HG02870 (cell line): ENCODE results near the gene SLA2.
"Not testable (repeated sequence)": the region's sequence is repeated elsewhere in the genome, so short reads cannot be mapped to it uniquely, and the experiment has no call there.

ENCODE experiments used
- ATAC-seq: cut with Tn5 transposase; IDR thresholded peaks from one replicate; pipeline ENCODE4 v1.9.1; 2021; ENCODE audit warnings: mild to moderate bottlenecking, moderate library complexity; ENCODE audit not compliant: unreplicated experiment

The SLA2 gene, protein sequence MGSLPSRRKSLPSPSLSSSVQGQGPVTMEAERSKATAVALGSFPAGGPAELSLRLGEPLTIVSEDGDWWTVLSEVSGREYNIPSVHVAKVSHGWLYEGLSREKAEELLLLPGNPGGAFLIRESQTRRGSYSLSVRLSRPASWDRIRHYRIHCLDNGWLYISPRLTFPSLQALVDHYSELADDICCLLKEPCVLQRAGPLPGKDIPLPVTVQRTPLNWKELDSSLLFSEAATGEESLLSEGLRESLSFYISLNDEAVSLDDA

GRCh38 chr20:36645998-36646397 lies at the start of gene SLA2:
Gene SLA2, minus strand, starts transcription at chr20:36646196. Its CDS starts 4,861 bp downstream, at chr20:36641335.
- ATAC-seq, result no peak

DNA sequence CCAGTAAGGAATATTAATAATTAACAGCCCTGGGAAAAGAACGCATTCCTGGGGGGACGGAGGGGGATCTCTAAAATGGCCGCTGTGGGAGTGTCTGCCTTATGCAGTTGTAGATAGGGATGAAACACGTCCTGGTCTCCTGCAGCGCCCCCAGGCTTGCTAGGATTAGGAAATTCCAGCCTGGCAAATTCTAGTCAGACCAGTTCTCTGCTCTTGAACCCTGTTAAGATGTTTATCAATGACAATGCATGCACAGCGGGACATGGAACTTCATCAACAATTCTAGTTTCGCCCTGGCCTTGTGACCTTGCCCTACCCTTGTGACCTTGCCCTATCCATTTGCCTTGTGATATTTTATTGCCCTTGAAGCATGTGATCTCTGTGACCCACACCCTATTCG lies 49.5 kb upstream of the SLA2 start:
- not testable (repeated sequence) for ATAC-seq

DNA sequence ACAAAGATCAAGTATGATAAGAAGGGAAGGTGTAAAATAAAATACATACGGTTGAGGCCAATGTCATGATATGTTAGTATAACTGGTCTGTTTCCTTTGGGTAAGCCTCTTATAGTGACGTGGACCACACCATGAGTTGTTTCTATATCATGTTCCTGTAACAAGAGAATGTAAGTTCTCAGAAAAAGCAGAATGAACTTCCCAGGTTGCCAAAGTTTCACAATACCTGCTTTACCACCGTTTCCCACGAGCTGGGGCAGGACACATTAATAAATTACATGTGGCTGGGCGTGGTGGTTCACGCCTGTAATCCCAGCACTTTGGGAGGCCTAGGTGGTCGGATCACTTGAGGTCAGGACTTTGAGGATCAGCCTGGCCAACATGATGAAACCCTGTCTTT lies 42.6 kb upstream of the SLA2 start:
- ATAC-seq, result no peak

DNA sequence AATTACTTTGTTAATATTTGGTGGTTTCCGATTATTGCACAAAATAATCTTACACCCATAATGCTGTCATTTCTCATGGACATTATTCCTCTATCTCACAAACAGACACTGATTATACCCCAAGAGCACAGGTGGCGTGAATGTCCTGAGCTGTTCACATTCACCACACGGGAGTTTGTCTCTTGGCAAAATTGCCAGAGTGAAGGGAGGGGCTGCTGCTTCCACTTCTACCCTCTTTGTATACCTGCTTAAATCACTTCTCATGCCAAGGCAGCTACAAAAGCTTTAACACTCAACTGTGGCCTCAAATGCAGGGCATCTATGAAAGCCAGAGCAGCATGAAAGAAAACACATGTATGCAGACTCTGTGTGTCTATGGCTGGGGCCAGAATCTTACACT lies 41.9 kb upstream of the SLA2 start:
- no peak for ATAC-seq

GRCh38 chr20:36686944-36687343 lies 40.9 kb upstream of the SLA2 start:
- no peak for ATAC-seq

DNA sequence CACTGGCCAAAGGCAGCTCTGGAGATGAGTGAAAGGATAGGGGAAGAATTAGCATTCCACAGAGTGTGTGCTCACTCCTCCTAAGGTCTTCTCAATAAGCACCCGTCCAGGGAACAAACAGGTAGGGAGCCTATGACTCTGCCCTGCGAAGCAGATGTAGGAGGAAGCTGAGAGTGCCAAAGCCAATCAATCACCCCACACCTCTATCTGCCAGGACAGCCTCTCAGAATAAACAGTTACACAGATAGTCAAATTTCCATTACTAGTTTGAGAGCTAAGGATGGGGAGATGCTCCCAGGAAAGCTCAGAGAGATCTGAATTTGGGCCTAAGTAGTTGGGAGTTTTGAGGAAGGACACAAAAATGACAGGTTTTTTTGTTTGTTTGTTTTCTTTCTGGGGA lies 40.5 kb upstream of the SLA2 start:
- ATAC-seq, result no peak

DNA sequence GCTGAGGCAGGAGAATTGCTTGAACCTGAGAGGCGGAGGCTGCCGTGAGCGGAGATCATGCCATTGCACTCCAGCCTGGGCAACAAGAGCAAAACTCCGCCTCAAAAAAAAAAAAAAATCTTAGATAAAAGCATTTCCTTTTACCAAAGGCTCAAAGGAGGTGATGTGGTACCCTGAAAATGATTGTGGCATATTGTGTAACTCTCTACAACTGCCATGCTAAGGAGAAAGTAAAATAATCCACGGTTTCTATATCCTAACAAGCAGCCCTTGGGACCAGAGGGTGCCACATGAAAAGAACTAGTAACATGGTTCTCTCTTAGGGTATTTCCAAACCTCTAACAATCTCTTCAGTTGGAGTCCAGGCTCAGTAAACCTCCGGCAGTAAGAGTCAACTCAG lies 38.8 kb upstream of the SLA2 start:
- ATAC-seq, result no peak

DNA sequence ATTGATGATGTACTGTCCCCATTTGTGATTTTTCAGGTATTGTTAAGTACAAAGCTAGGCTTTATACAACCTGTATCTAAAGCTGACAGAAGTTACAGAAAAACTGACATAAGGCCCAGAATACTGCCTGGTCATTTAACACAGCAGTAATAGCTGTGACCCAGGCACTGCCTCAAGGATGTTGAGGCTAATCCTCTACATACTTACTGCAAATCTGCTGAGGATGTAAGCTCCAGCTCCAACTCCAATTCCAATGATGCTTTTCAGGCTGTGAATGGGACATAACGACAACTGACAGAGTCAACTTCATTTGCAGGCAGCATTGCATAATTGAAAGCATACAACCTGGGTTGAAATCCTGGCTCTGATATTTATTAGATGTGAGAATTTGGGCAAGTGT lies 36.3 kb upstream of the SLA2 start:
- ATAC-seq, result no peak

- ATAC-seq, result no peak
Measured at GRCh38 chr20:36677422-36677771, 31.4 kb upstream of the SLA2 start.

- no peak for ATAC-seq
Measured at GRCh38 chr20:36676701-36677421, 30.9 kb upstream of the SLA2 start.

DNA sequence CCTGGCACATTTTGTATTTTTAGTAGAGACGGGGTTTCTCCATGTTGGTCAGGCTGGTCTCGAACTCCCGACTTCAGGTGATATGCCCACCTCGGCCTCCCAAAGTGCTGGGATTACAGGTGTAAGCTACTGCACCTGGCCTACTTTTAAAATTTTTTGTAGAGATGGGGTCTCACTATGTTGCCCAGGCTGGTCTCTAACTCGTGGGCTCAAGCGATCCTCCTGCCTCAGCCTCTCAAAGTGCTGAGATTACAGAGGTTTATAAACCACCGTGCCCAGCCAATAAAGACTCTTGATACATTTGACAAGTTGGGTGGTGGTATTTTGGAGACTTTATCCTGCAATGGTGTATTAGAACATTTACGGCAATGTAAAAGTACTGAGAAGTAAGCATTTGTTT lies 29.5 kb upstream of the SLA2 start:
- not testable (repeated sequence) for ATAC-seq

DNA sequence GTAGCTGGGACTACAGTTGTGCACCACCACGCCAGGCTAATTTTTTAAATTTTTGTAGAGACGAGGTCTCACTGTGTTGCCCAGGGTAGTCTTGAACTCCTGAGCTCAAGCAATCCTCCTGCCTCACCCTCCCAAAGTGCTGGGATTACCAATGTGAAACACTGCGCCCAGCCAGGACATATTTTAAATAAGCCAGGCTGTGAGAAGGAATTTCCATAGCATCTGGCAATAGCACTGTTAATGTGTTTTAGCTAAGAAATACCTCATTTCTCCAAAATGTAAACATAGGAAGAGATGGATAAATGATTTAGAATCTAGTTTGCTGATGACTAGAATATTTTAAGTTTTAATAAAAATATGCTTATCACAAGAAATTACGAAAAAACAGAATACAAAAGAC lies 27.0 kb upstream of the SLA2 start:
- no peak for ATAC-seq

DNA sequence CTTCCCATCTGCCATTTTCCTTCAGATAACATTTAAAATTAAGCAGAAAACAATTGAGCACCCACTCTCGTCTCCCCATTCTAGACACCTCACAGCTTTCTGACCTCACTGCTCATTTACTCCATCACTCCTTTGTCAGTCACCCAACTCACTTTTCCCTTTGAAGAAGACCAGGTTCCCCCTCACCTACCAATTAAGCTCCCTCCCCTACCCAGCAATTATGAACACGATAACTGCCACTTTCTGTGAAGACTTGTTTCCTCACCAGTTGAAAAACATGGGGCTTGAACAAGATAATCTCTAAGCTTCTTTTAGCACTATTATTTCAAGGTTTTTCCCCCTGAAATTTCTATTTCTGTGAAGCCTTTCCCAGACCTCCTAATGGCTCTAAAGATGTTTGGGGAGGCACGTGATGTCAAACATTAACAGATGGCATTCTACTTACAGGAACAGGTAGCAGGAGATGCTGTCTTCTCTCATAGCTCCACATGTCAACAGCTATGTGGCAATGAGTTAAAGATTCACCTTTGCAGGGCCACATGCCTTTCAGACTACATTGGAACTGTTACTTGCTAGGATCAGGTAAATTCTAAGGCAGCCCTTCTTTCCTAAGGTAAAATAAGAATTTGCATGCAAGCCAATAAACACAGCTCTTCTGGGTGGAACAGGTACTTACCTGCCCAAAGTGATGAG lies 24.8 kb upstream of the SLA2 start:
- no peak for ATAC-seq

- ATAC-seq, result no peak
Measured at GRCh38 chr20:36666181-36666740, 20.3 kb upstream of the SLA2 start.

DNA sequence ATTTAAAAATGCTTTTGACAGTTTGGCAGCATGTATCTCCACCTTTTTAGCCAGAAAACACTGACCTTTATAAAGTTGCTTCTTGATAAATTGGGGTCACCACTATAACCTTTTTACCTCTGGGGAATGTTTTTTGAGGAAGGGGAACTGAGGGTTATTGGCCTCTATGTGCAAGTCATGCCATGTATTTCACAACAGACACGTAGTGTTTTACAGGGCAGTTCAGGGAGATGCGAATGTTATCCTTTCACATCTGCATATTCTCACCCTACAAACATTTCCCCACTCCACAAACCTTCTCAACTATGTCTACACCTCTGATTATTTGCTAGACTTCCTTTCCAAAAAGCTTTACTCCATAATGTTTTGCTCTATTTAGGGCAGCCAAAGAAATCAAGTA lies 17.0 kb upstream of the SLA2 start:
- ATAC-seq, result no peak

GRCh38 chr20:36658300-36658699 lies 12.3 kb upstream of the SLA2 start:
- ATAC-seq, result no peak

GRCh38 chr20:36656733-36657132 lies 10.7 kb upstream of the SLA2 start:
- ATAC-seq, result no peak

DNA sequence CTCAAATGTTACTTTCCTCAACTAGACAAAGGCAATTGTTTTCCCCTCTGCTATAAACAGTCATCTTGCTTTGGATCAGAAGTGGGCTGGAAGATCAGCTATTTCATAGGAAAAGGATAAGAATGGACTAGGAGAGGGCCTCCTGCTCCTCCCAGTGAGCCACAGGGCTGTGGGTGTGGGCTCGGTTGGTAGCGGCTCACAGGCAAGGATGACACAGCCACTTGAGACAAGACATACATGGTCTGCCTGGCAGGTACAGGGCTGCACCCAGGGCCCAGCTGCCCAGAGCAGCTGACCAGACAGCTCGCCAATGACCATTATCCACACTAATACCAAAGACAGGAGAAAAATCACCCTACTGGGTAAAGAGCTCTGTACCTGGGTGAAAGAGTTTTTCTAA lies 9.0 kb upstream of the SLA2 start:
- no peak for ATAC-seq

GRCh38 chr20:36654506-36654905 lies 8.5 kb upstream of the SLA2 start:
- ATAC-seq, result no peak

DNA sequence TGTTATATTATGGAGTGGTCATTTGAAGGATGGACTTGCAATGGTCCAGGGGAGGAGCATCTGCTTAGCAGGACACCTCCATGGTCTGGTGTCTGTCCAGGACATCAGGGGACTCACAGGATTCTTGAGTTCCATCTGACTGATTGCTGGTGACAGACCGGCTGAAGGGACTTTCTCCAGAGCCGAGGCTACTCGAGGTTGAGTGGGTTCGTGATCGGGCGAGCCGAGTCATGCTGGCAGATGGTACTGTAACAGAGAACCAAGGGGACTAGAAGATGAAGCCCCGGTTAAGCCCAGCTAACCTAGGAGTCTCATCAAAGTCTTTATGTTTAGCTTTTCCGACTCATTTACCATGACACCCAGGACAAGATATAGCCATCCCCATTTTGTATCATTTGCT lies 7.5 kb upstream of the SLA2 start:
- no peak for ATAC-seq

- no peak for ATAC-seq
Measured at GRCh38 chr20:36647196-36648121, 1.5 kb upstream of the SLA2 start.
